Measurements from ENCODE around the gene C13orf46.
A peak's percentile ranks its signal among the peaks of the same experiment; 100 is the strongest.

Gene C13orf46

GRCh38 chr13:113952151-113952982 lies 21.5 kb downstream of the C13orf46 start:
- Mint-ChIP-seq H3K4me1 (no peaks in the 10 kb centered on the region), H3K27ac (no peak overlapping the region), H3K36me3 (ENCODE audit: low read depth) (peaks cover 11% of the 10 kb centered on the region), H3K9me3 (peaks cover 11% of the 10 kb centered on the region), H3K27me3 (ENCODE audit: low read depth) (peaks cover 5% of the 10 kb centered on the region), H3K4me3 (no peak overlapping the region)
- TF ChIP-seq CTCF (IDR thresholded peaks at IDR 0.05; ENCODE audit: unreplicated experiment in 3 of 3): no peak

GRCh38 chr13:113951246-113951999 lies 22.5 kb downstream of the C13orf46 start:
- TF ChIP-seq CTCF (IDR thresholded peaks at IDR 0.05; ENCODE audit: unreplicated experiment in 3 of 3): peak; percentile 69 to 80 (median 71)
- peaks cover 11% of the 10 kb centered on the region for H3K9me3 Mint-ChIP-seq
- H3K27ac Mint-ChIP-seq: no peak overlapping the region
- peaks cover 7% of the 10 kb centered on the region for H3K27me3 Mint-ChIP-seq (ENCODE audit: low read depth)
- H3K4me1 Mint-ChIP-seq: no peaks in the 10 kb centered on the region
- no peak overlapping the region for H3K4me3 Mint-ChIP-seq
- H3K36me3 Mint-ChIP-seq (ENCODE audit: low read depth): peaks cover 11% of the 10 kb centered on the region

GRCh38 chr13:113950451-113951245 lies 23.2 kb downstream of the C13orf46 start:
- peaks cover 15% of the 10 kb centered on the region for H3K27me3 Mint-ChIP-seq (ENCODE audit: low read depth)
- no peaks in the 10 kb centered on the region for H3K4me1 Mint-ChIP-seq
- peaks cover 5% of the 10 kb centered on the region for H3K9me3 Mint-ChIP-seq
- H3K36me3 Mint-ChIP-seq (ENCODE audit: low read depth): peaks cover 5% of the 10 kb centered on the region
- TF ChIP-seq CTCF (IDR thresholded peaks at IDR 0.05; ENCODE audit: unreplicated experiment in 3 of 3): no peak
- no peak overlapping the region for H3K4me3 Mint-ChIP-seq
- H3K27ac Mint-ChIP-seq: no peak overlapping the region

- H3K4me3 Mint-ChIP-seq: no peak overlapping the region
- no peak overlapping the region for H3K27ac Mint-ChIP-seq
- H3K27me3 Mint-ChIP-seq (ENCODE audit: low read depth): peaks cover 17% of the 10 kb centered on the region
- H3K36me3 Mint-ChIP-seq (ENCODE audit: low read depth): no peaks in the 10 kb centered on the region
- H3K9me3 Mint-ChIP-seq: no peaks in the 10 kb centered on the region
- TF ChIP-seq CTCF (IDR thresholded peaks at IDR 0.05; ENCODE audit: unreplicated experiment in 3 of 3): no peak
- H3K4me1 Mint-ChIP-seq: no peaks in the 10 kb centered on the region
These were observed 24.3 kb downstream of the C13orf46 start for GRCh38 chr13:113949546-113949945.

GRCh38 chr13:113948034-113948742 lies 25.7 kb downstream of the C13orf46 start:
- H3K36me3 Mint-ChIP-seq (ENCODE audit: low read depth): no peaks in the 10 kb centered on the region
- H3K4me3 Mint-ChIP-seq: no peak overlapping the region
- peak overlapping the region in 1 of 3 experiments; percentile 58 for H3K27ac Mint-ChIP-seq
- no peaks in the 10 kb centered on the region for H3K4me1 Mint-ChIP-seq
- H3K27me3 Mint-ChIP-seq (ENCODE audit: low read depth): peaks cover 23% of the 10 kb centered on the region
- no peak for TF ChIP-seq CTCF (IDR thresholded peaks at IDR 0.05; ENCODE audit: unreplicated experiment in 3 of 3)
- no peaks in the 10 kb centered on the region for H3K9me3 Mint-ChIP-seq
